Iris pigment epithelial cell (primary cell): Measurements from ENCODE around the gene NMBR.
"Not testable (repeated sequence)": the region's sequence is repeated elsewhere in the genome, so short reads cannot be mapped to it uniquely, and the experiment has no call there.

ENCODE experiments used
- DNase-seq: peaks from one replicate; pipeline ENCODE4 v3.0.0-alpha.2; 2011; ENCODE audit warnings: low read depth

Gene NMBR

GRCh38 chr6:142146828-142147662 is at the start of gene NMBR, which contains the start of gene VTA1:
Gene NMBR (minus strand): TSS chr6:142147122. CDS start chr6:142088658, 58,464 bp downstream.
Gene VTA1 (plus strand): TSS chr6:142147263. CDS start chr6:142147288, 25 bp downstream.
- DNase-seq, result peak; percentile 100

- DNase-seq, result peak; percentile 47
Observed at GRCh38 chr6:142195862-142196541, 49.1 kb upstream of the NMBR start.

GRCh38 chr6:142193621-142194020 is 46.7 kb upstream of the NMBR start:
- no peak for DNase-seq

- DNase-seq, result no peak
Observed at GRCh38 chr6:142192343-142192742, 45.4 kb upstream of the NMBR start.

GRCh38 chr6:142189057-142189456 is 42.1 kb upstream of the NMBR start:
- DNase-seq, result no peak

GRCh38 chr6:142188341-142188740 is 41.4 kb upstream of the NMBR start:
- DNase-seq, result not testable (repeated sequence)

- peak; percentile 83 for DNase-seq
Observed at GRCh38 chr6:142187209-142187608, 40.3 kb upstream of the NMBR start.

- no peak for DNase-seq
Observed at GRCh38 chr6:142185641-142186040, 38.7 kb upstream of the NMBR start.

- no peak for DNase-seq
Observed at GRCh38 chr6:142184307-142184706, 37.4 kb upstream of the NMBR start.

GRCh38 chr6:142183351-142183750 is 36.4 kb upstream of the NMBR start:
- no peak for DNase-seq

GRCh38 chr6:142182004-142182403 is 35.1 kb upstream of the NMBR start:
- DNase-seq, result no peak

- DNase-seq, result no peak
Observed at GRCh38 chr6:142178129-142178528, 31.2 kb upstream of the NMBR start.

- DNase-seq, result peak; percentile 15
Observed at GRCh38 chr6:142174703-142175102, 27.8 kb upstream of the NMBR start.

- DNase-seq, result no peak
Observed at GRCh38 chr6:142173980-142174379, 27.1 kb upstream of the NMBR start.

GRCh38 chr6:142172758-142173157 is 25.8 kb upstream of the NMBR start:
- DNase-seq, result no peak

- no peak for DNase-seq
Observed at GRCh38 chr6:142171351-142171750, 24.4 kb upstream of the NMBR start.

- no peak for DNase-seq
Observed at GRCh38 chr6:142167486-142167885, 20.6 kb upstream of the NMBR start.

GRCh38 chr6:142167071-142167470 is 20.1 kb upstream of the NMBR start:
- no peak for DNase-seq

- no peak for DNase-seq
Observed at GRCh38 chr6:142165227-142165626, 18.3 kb upstream of the NMBR start.

GRCh38 chr6:142162780-142163179 is 15.9 kb upstream of the NMBR start:
- no peak for DNase-seq

GRCh38 chr6:142156758-142157068 is 9.8 kb upstream of the NMBR start:
- DNase-seq, result not testable (repeated sequence)

- DNase-seq, result peak; percentile 27
Observed at GRCh38 chr6:142155895-142156757, 9.2 kb upstream of the NMBR start.
